Activated effector memory CD4-positive, alpha-beta T cell treated with anti-CD3 and anti-CD28 coated beads, Interleukin-2, amount 50 U/mL, for 16 hours (primary cell): ENCODE results near the gene LPIN1.
A peak's percentile ranks its signal among the peaks of the same experiment; 100 is the strongest.
"Not testable (repeated sequence)": the region's sequence is repeated elsewhere in the genome, so short reads cannot be mapped to it uniquely, and the experiment has no call there.

ENCODE experiments used
- DNase-seq: peaks from one replicate; pipeline ENCODE4 v3.0.0-alpha.2; 2020

Gene LPIN1

GRCh38 chr2:11814979-11815510 is 68.6 kb downstream of the LPIN1 start:
- DNase-seq, result no peak

GRCh38 chr2:11816935-11817334 is 70.5 kb downstream of the LPIN1 start:
- DNase-seq, result not testable (repeated sequence)

GRCh38 chr2:11819235-11819729 is 72.8 kb downstream of the LPIN1 start:
- DNase-seq, result no peak

GRCh38 chr2:11820650-11821049 is 74.2 kb downstream of the LPIN1 start:
- DNase-seq, result no peak

GRCh38 chr2:11821705-11822104 is 75.3 kb downstream of the LPIN1 start:
- DNase-seq, result no peak

- not testable (repeated sequence) for DNase-seq
Measured at GRCh38 chr2:11822359-11822745, 75.9 kb downstream of the LPIN1 start.

GRCh38 chr2:11822746-11823451 is 76.5 kb downstream of the LPIN1 start:
- DNase-seq, result no peak

GRCh38 chr2:11824901-11825828 is 78.7 kb downstream of the LPIN1 start:
- no peak for DNase-seq

GRCh38 chr2:11827547-11827946 is 81.1 kb downstream of the LPIN1 start:
- no peak for DNase-seq

- no peak for DNase-seq
Measured at GRCh38 chr2:11828933-11829323, 82.5 kb downstream of the LPIN1 start.

- DNase-seq, result peak; percentile 87
Measured at GRCh38 chr2:11829324-11829946, 83.0 kb downstream of the LPIN1 start.

GRCh38 chr2:11829947-11830707 is 83.7 kb downstream of the LPIN1 start:
- peak; percentile 76 for DNase-seq

- no peak for DNase-seq
Measured at GRCh38 chr2:11830708-11831301, 84.4 kb downstream of the LPIN1 start.

GRCh38 chr2:11831415-11831814 is 85.0 kb downstream of the LPIN1 start:
- no peak for DNase-seq

- DNase-seq, result no peak
Measured at GRCh38 chr2:11832531-11832930, 86.1 kb downstream of the LPIN1 start.

GRCh38 chr2:11833601-11834000 is 87.2 kb downstream of the LPIN1 start:
- no peak for DNase-seq

GRCh38 chr2:11835403-11835802 is 89.0 kb downstream of the LPIN1 start:
- DNase-seq, result no peak

GRCh38 chr2:11836647-11837219 is 90.3 kb downstream of the LPIN1 start:
- DNase-seq, result no peak

GRCh38 chr2:11837875-11838734 is 91.7 kb downstream of the LPIN1 start:
- no peak for DNase-seq

GRCh38 chr2:11839916-11840315 is 93.5 kb downstream of the LPIN1 start:
- DNase-seq, result no peak

GRCh38 chr2:11842336-11842735 is 95.9 kb downstream of the LPIN1 start:
- DNase-seq, result peak; percentile 16
